NCI-H1105 treated with DMSO at 0.1 percent for 48 hours (cell line): ENCODE results near the gene USP47.
A peak's percentile ranks its signal among the peaks of the same experiment; 100 is the strongest.

ENCODE experiments used
- DNase-seq: peaks from one replicate; lab custom pipeline; 2025; lab: John Stamatoyannopoulos, UW

Gene USP47

DNA sequence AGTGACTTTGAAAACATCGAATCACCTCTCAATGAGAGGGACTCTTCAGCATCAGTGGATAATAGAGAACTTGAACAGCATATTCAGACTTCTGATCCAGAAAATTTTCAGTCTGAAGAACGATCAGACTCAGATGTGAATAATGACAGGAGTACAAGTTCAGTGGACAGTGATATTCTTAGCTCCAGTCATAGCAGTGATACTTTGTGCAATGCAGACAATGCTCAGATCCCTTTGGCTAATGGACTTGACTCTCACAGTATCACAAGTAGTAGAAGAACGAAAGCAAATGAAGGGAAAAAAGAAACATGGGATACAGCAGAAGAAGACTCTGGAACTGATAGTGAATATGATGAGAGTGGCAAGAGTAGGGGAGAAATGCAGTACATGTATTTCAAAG, 100.9 kb downstream of the USP47 start:
- DNase-seq: no peak

DNA sequence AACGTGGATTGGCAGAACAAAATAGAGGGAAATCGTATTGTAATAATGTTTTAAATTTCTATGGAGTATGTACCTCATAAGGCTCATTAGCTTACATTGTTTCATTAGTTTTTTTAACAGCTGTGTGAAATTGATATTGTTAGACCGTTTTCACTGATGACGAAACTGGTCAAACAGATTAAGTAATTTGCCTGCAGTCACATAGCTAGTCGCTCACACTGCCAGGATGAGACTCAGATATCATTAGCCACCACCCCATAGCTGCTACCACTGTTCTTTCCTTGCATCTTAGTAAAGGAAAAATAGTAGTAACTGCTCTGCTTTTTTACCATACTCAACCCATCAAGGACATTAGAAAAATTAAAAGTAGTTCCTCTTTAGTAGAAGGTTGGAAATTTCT, 102.7 kb downstream of the USP47 start:
- no peak for DNase-seq

DNA sequence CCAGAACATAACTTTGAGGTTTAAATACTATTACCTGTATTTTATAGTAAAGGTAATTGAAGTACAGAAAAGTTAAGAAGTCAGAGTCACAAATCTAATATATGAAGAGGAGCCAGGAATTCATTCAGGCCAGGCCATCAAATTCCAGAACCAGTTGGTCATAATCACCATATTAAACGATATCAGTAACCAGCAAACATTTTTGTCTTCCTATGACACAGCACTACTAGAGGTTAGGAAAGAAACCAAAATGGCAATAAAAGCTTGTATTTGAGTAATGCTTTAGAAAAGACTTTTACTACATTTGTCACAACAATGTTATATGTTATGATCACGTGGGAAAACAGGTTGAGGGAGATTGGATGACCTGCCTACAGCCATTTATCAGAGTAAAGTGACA, 104.4 kb downstream of the USP47 start:
- DNase-seq: no peak

DNA sequence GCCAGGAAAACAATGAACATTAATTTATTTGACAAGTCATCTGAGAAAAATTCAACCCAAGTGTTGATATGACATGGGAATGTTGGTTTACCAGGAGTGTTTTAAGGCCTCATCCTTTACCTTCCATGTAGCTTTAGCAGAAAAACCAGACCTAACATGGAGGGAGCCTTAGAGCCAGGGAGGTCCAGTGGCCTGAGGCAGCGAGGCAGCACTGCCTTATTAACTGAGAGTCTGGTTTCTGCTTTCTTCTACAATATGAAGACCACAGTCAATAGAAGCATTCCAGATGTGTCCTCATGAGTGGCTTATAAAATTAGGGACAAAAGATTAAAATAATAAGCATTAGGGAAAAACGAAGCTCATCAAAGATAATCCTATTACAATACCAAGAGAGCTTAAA, 105.1 kb downstream of the USP47 start:
- no peak for DNase-seq

DNA sequence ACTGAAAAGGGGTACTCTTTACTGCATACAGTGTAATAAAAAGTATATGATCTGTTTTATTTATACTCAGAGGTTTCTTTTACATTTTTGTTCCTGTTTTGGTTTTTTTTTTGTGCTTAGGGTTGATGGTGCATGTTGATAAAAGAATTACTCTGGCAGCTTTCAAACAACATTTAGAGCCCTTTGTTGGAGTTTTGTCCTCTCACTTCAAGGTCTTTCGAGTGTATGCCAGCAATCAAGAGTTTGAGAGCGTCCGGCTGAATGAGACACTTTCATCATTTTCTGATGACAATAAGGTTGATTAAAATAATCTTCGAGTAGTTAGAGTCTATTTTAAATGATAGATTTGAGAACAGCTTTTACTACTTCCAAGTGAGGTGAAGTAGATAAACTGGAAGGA, 106.1 kb downstream of the USP47 start:
- no peak for DNase-seq

DNA sequence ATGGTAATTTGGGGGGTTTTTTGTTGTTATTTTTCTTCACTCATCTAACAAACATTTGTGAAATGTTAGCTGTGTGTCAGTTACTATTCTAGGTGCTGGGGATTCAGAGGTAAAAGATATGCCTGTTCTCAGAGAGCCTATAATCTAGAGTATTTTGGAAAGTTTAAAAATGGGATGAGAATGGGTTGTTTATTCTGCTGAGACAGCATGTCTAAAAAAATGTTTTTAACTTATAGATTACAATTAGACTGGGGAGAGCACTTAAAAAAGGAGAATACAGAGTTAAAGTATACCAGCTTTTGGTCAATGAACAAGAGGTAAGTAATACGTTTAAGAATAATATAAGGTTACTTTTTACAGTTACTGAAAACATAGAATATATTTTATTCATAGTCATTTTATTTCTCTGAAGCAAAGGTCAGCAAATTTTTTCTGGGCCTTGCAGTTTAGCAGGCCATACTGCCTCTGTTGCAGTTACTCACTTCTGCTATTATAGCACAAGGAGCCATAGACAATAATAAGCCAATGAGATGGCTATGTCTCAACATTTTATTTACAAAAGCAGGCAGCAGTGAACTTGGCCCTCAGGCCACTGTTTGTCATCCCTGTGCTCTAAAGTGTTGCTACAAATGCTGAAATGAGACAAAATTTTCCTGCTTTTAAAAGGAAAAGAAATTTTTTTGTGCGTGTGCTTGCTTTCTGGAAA, 106.6 kb downstream of the USP47 start:
- no peak for DNase-seq

DNA sequence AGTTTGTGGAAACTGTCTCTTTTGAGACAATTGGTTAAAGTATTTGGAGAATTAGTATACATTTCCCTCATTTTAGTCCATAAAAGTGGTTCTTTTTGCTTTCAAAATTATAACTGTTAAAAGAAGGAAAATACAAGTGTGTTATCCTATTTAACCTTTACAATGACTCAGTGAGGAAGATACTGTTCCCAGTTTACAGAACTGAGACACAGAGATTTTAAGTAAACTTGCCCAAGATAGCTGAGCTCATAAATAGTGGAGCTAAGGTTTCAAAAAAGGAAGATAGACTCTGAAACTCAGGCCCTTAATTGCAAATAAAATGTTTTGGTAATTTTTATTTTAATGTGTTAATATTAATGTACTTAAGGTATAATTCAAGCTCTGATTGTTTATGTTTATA, 107.7 kb downstream of the USP47 start:
- DNase-seq: no peak

DNA sequence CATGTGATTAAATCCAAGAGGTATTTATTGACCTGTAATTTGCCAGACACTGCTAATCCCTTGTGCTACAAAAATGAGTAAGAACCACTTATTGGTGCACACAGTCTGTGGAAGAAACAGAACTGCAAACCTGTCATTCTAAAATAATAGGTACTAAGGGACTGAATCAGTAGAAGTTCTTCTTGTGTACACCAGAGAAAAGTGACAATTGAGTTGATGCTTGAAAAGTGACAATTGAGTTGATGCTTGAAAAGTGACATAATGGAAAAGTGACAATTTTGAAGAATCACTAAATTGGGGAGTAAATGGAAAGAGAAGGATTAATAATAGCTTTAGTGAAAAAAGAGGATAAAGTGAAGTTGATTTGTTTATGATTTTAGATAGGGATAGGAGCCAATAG, 110.3 kb downstream of the USP47 start:
- no peak for DNase-seq

DNA sequence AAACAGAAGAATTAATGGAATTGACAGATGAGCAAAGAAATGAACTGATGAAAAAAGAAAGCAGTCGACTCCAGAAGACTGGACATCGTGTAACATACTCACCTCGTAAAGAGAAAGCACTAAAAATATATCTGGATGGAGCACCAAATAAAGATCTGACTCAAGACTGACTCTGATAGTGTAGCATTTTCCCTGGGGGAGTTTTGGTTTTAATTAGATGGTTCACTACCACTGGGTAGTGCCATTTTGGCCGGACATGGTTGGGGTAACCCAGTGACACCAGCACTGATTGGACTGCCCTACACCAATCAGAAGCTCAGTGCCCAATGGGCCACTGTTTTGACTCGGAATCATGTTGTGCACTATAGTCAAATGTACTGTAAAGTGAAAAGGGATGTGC, 114.2 kb downstream of the USP47 start:
- DNase-seq: no peak

DNA sequence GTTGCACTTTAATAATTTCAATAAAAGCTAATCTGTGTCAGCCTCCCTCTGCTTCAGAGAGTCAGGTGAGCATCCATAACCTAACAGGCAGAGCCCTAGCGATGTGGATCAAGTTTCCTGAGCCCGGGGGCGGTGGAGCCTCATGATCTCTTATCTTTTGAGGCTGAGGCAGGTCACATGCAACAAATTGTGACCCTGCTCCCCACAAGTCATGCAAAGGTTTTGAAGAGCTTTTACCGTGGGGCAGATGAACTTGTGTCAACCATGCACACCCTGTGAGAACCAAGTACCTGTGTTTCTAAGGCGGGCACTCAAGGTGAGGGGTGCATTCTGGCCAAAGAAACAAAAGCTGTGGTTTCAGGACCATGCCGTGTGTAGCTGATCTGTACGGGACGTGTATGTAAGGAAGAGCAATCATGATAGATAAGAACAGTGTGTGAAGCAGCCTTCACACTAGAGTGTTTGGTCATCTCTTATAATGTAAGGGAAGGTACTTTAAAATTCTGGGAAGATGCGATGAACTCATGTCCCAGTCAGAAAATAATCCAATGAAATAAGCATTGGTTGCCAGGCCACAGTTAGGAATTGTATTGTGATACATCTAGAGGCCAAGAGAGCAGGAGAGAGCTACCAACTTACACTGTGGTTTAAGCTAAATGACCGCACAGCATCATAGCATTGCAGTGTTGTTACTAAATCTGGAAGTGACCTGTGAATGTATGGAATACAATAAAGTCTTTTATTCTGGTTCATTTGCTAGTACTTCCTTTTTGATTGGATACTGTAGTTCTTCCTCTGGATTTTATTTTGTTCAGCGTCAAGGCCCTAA, 116.8 kb downstream of the USP47 start:
- no peak for DNase-seq

DNA sequence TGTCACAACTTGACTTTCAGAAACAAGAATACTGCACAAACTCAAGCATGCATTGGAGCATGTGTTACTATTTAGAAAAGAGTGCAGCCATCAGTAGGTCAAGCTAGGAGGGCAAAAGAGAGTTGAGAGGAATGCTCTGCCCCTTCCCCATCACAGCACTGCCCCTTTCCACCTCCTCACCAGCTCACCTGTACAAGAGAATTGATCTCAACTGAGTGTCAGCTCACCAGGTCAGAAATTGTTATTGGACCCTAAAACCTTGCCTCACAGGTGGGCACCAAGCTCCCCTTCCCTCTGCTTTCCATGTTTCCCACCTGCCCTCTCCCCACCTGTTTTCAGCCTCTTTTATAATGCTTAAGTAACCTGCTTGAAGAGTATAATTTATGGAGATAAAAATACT, 117.8 kb downstream of the USP47 start:
- DNase-seq: no peak

DNA sequence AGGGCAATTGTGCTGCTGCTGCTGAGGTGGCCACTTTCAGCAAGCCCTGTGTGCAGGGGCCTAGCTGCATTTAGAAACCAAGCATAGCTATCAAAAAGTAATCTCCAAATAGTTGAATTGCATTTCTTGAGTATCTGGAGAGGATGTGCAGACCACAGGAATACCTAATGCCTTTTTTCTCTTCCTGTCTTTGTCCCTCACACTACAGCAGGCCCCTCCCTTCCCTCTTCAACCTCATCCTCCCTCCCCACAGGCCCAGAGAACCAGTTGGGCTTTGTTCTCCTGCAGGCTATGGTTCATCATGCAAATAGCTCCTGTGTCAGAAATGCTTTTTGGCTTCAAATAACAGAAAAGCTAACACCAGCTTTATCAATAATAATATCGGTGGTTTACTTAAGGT, 118.9 kb downstream of the USP47 start:
- no peak for DNase-seq

DNA sequence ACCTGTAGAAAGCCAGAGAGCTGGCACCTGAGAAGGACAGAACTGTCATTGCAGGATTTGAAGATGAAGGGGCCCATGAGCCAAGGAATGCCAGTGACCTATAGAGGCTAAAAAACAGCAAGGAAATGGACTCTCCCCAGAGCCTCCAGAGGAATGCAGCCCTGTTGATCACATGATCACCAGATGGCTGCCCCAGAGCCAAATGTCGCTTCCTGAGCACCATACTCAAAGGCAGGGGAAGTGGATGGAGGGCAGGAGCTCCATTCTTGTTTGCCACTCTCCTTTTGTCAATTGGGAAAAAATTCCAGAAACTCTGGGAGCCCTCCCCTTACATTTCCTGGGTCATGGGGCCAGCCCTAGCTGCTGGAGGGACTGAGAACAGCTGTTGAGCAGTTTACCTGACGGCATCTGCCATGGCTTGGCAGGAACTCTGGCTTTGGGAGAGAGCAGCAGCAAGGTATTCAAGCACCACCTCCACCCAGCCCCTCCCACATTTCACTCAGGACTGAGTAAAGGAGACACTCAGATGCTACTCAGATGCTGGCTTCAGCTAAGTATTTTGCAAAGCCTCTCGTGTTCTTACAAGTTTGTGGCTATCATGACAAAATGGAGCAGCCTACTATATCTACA, 119.7 kb downstream of the USP47 start:
- no peak for DNase-seq

DNA sequence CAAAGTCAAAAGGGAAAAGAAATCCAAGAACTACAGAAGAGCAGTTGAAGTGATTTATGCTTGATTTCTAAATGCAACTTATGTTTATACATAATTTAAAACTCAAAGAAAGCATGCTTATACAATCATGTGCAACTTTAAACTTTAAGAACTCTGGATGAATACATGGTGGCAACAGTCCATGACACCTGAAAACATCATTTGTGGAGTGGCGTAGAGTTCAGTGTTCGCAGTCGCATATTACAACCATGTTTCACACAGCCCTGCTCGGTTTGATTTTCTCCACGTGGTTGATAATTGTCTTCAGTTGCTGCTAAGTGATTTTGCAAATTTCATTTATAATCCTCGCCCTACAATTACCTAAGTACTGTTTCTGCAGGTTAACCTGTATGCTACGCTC, 121.3 kb downstream of the USP47 start:
- no peak for DNase-seq

DNA sequence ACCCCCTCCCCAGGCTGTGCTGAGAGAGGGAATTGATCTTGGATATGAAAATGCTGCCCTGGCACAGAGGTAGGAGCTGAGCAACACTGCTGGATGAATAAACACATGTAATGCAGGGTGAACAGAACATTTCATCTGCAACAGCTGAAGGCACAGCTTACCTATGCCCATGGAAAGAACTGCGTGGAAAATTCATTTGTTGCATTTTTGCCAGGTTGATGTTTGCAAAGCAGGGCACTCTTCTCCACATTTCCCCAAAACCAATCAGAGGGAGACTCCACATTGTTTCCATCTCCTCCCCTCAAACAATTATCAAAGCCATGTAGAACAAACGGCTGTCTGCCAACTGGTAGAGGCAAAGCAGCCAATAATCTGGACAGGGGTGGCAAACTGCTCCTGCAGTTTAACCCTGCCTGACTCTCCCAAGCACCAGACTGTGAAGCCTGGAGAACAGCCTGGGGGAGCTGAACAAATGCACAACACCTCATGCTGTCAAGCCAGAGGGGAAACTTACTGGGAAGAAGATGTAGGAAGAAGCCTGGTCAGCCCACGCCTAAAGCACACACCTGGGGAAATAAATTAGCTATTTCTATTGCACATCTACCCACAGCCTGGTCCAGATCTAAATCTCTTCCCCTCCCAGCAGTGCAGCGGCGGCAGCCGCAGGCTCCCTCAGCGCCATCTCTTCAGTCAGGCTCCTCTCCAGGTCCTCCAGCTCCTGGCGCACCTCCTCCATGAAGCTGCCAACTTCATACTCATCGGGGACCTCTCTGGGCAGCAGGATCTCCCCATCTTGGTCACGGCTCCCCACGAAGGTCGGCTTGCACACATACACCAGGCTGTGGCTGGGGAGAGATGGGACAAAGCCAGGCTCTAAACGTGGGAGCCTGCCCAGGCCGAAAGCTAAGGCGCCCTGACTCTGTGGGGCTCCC, 122.3 kb downstream of the USP47 start:
- no peak for DNase-seq

DNA sequence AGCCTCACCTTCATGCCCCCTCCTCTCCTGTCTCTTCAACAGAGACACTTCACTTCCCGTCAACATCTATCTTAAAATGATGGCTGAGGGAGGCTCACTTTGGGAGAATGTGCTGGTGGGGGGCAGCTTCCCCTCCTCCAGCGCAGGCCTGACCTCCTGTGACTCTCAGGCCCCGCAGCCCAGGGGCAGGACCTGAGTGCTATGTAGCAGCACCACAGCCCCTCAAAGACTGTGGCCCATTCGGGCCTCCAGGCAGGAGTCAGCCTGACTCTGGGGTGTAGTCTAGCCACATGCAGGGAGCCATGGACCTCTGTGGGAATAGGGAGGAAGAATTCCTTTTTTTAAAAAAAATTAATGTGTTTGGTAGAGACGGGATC, 123.0 kb downstream of the USP47 start:
- no peak for DNase-seq

DNA sequence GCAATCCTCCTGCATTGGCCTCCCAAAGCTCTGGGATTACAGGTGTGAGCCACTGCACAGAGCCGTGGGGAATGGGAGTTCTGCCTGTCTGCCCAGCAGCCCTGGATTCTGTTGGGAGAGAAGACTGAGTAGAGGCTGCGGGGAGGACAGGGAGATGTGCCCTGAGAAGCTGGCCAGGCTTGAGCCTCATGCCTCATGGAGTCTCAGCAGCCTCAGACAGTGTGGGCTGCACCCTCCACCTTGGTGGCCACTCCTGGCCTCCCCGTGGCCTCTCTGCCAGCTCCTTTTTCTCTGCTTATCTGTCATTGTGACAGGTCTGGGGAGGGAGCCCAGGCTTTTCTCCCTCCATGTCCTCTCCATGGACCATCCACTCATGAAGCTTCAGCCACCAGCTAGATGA, 123.4 kb downstream of the USP47 start:
- no peak for DNase-seq

DNA sequence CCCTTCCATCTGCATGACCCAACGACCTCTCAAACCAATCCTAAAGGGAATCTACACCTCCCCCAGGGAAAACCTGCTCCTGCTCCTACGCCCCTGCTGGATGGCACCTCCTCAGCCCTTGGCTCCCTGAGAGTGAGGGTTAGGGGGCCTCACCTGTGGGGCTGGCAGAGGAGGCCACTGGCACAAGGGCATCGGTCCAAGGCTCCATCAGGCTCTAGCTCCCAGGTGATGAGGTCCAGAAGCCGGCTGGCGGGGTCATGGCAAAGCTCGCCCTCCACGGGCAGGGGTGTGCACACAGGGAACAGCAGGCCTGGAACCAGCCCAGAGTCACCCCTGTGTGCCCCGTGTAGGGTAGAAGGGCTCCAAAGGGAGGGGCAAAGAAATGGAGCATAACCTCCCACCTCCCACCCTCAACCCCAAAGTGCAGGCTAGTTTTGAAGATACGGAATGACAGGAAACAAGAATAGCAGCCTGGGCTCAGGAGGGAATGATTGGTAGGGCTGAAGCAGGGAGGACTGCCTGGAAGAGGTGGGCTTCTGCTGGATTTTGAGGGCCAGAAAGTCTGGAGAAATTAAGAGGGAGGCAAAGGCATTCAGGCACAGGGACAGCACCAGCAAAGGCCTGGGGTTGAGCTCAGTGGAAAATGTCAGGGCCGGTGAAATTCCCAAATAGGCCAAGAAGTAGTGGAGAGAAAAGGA, 124.0 kb downstream of the USP47 start:
- no peak for DNase-seq

DNA sequence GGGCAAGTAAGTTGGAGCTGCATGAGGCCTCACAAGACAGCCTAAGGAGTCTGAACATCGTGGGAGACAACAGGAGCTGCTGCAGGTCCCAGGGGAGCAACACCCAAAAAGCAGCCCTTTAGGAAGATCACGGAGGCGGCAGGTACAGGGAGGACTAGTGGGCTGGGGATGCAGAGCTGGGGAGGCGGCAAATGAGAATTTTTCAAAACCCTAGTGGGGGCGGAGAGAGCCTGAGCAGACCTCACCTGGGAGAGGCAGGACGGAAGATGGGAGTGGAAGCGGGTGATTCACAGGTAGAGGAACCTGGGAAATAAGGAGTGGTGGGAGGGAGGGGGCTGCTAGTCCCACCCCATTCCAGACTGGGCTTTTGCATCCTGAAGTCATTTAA, 124.6 kb downstream of the USP47 start:
- no peak for DNase-seq

DNA sequence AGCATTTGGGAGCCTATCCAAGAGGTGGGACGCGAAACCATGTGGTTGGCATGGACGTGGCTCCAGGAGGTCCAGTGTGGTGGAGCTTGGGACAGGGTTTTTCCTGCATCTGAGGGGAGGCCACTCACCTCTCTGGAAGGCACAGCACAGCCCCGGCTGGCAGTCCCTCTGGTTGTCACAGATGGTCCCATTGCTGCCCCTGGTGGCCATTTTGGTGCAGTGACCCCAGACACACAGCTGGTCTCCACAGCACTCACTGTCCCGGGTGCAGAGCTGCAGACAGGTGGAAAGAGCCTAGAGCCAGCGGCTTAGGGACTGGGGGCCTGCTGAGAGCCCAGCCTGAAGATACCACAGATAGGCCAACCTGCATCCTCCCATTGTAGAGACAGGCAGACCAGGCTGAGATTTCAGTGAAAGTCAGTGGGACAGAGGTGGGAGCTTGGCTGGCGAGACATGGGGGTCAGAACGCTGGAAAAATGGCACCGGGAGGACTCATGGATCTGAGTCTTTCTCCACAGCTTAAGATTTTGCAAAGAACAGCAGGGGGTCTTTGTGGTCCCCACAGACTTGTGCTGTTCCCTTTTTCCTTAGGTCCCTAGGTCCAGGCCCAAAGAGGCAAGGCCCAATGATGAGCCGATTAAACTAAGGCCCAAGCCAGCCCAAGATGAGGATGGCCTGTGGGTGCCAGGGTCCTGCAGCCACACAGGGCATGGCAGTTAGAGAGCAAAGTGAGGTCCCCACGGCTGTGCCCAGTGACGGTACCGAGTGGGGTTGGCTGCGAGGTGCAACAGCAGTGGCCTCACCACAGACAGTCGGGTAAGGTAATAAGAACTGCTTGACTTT, 125.3 kb downstream of the USP47 start:
- peak; percentile 35 for DNase-seq
